H1 (cell line): ENCODE results near the gene KCTD11. TPM values are rescaled to one million over a fixed set of nuclear protein-coding genes. Genes with fewer than 3 reads are reported as not detected.

Source experiments
- CTCF ChIA-PET: fragments of 300-600 bp; sonication (Branson Sonifier 250); formaldehyde crosslinking; loops from one replicate; lab custom pipeline; 2021; ENCODE audit not compliant: partially characterized antibody; lab: Charles Lee
- POLR2A ChIA-PET: fragments of 300-600 bp; sonication (Branson Sonifier 250); formaldehyde crosslinking; loops from one replicate; lab custom pipeline; 2021; ENCODE audit warnings: inconsistent platforms; ENCODE audit not compliant: partially characterized antibody; lab: Charles Lee
- DNase-seq, 2 experiments: peaks; one replicate each; pipeline versions ENCODE4 v3.0.0 to v3.0.0-alpha.2; 2010 to 2022; ENCODE audit warnings: low spot score in 2 of 2, low read depth in 1 of 2, mixed read lengths in 1 of 2
- FAIRE-seq: peaks from 2 replicates; lab custom pipeline; 2011; peaks lifted over from hg19 to GRCh38; lab: Jason Lieb, UNC
- H2AFZ ChIP-seq: 2 replicates; pipeline ENCODE4 v1.8.1; 2012; ENCODE audit warnings: low read length, inconsistent platforms
- H2AK5ac ChIP-seq: 2 replicates; pipeline ENCODE4 v1.6.1; 2013; ENCODE audit warnings: low read depth, low read length
- H2BK120ac ChIP-seq: replicated peaks from 2 replicates; pipeline ENCODE3; 2013; ENCODE audit warnings: low read depth, low read length, inconsistent platforms
- H2BK12ac ChIP-seq: 2 replicates; pipeline ENCODE4 v1.6.1; 2013; ENCODE audit warnings: low read depth, low read length
- H2BK15ac ChIP-seq: 2 replicates; pipeline ENCODE4 v1.6.1; 2013; ENCODE audit warnings: low read length
- H2BK20ac ChIP-seq: 2 replicates; pipeline ENCODE4 v1.6.1; 2013; ENCODE audit warnings: low read length
- H2BK5ac ChIP-seq: 2 replicates; pipeline ENCODE4 v1.6.1; 2013; ENCODE audit warnings: low read depth, low read length
- H3K14ac ChIP-seq: 2 replicates; pipeline ENCODE4 v1.6.1; 2013; ENCODE audit warnings: inconsistent platforms; ENCODE audit not compliant: insufficient read length
- H3K18ac ChIP-seq: 2 replicates; pipeline ENCODE4 v1.6.1; 2013; ENCODE audit warnings: low read length; ENCODE audit errors: extremely low read depth
- H3K23ac ChIP-seq: 2 replicates; pipeline ENCODE4 v1.6.1; 2013; ENCODE audit warnings: inconsistent platforms; ENCODE audit not compliant: insufficient read length
- H3K23me2 ChIP-seq: 2 replicates; pipeline ENCODE4 v1.6.1; 2013; ENCODE audit warnings: low read depth, low read length
- H3K27ac ChIP-seq: 2 replicates; pipeline ENCODE4 v1.6.1; 2011; ENCODE audit warnings: low read depth, low read length, inconsistent platforms
- H3K27me3 ChIP-seq, 4 experiments: replicated peaks in 1 of 4; 1 replicate in 1 of 4; 2 replicates in 3 of 4; pipeline versions ENCODE4 v1.6.1 to v1.8.1; 2011 to 2013; ENCODE audit warnings: low read length in 3 of 4, mild to moderate bottlenecking in 3 of 4, inconsistent platforms in 2 of 4, mixed read lengths in 2 of 4, moderate library complexity in 1 of 4; ENCODE audit not compliant: control insufficient read depth in 3 of 4, insufficient read depth in 3 of 4; ENCODE audit errors: extremely low read depth in 1 of 4
- H3K36me3 ChIP-seq, 4 experiments: 2 replicates each; pipeline versions ENCODE4 v1.6.1 to v1.8.1; 2011 to 2013; ENCODE audit warnings: mild to moderate bottlenecking in 4 of 4, low read length in 3 of 4, moderate library complexity in 2 of 4, control low read depth in 1 of 4, inconsistent platforms in 1 of 4; ENCODE audit not compliant: insufficient read depth in 4 of 4, control insufficient read depth in 2 of 4
- H3K4ac ChIP-seq: replicated peaks from 2 replicates; pipeline ENCODE3; 2013; ENCODE audit warnings: low read length, low read depth, mixed read lengths, inconsistent platforms; ENCODE audit not compliant: insufficient read length
- H3K4me1 ChIP-seq, 4 experiments: replicated peaks in 1 of 4; 1 replicate in 1 of 4; 2 replicates in 3 of 4; pipeline versions ENCODE4 v1.6.1 to v1.8.1; 2011 to 2013; ENCODE audit warnings: low read length in 3 of 4, inconsistent platforms in 2 of 4, mixed read lengths in 1 of 4; ENCODE audit not compliant: insufficient read depth in 4 of 4, control insufficient read depth in 3 of 4
- H3K4me2 ChIP-seq, 2 experiments: 2 replicates each; pipeline versions ENCODE4 v1.6.1 to v1.8.1; 2011 to 2013; ENCODE audit warnings: low read depth in 2 of 2, low read length in 2 of 2, control low read depth in 1 of 2, inconsistent platforms in 1 of 2, mild to moderate bottlenecking in 1 of 2; ENCODE audit not compliant: insufficient read depth in 1 of 2
- H3K4me3 ChIP-seq, 4 experiments: fragments of 200-600, 300-600 bp in 1 of 4; sonication (generic), shearing (Covaris generic), sonication (Bioruptor Twin) in 1 of 4; 2 replicates each; pipeline versions ENCODE4 v1.5.1 to v1.8.1; 2011 to 2016; ENCODE audit warnings: low read length in 4 of 4, low read depth in 3 of 4, control low read depth in 2 of 4, inconsistent platforms in 2 of 4, mild to moderate bottlenecking in 2 of 4, mixed read lengths in 1 of 4, moderate library complexity in 1 of 4; ENCODE audit not compliant: insufficient read depth in 2 of 4; ENCODE audit errors: extremely low read depth in 1 of 4
- H3K56ac ChIP-seq: replicated peaks from 2 replicates; pipeline ENCODE3; 2013; ENCODE audit warnings: low read depth, mild to moderate bottlenecking, mixed read lengths, low read length, inconsistent platforms; ENCODE audit not compliant: insufficient read length
- H3K79me1 ChIP-seq: 2 replicates; pipeline ENCODE4 v1.6.1; 2013; ENCODE audit warnings: low read depth, low read length, control low read depth
- H3K79me2 ChIP-seq, 2 experiments: 2 replicates each; pipeline versions ENCODE4 v1.6.1 to v1.8.1; 2012 to 2013; ENCODE audit warnings: low read length in 2 of 2, mild to moderate bottlenecking in 2 of 2, inconsistent platforms in 1 of 2; ENCODE audit not compliant: insufficient read depth in 2 of 2, control insufficient read depth in 1 of 2
- H3K9ac ChIP-seq, 4 experiments: replicated peaks in 1 of 4; 1 replicate in 1 of 4; 2 replicates in 3 of 4; pipeline versions ENCODE4 v1.6.1 to v1.8.1; 2011 to 2013; ENCODE audit warnings: low read depth in 3 of 4, low read length in 3 of 4, control low read depth in 2 of 4, mild to moderate bottlenecking in 2 of 4, moderate library complexity in 2 of 4, inconsistent platforms in 1 of 4; ENCODE audit errors: extremely low read depth in 1 of 4
- H3K9me3 ChIP-seq, 2 experiments: 2 replicates each; pipeline versions ENCODE4 v1.6.1 to v1.8.1; 2012 to 2013; ENCODE audit warnings: mild to moderate bottlenecking in 2 of 2, moderate library complexity in 2 of 2, control low read depth in 1 of 2, inconsistent platforms in 1 of 2, low read depth in 1 of 2, low read length in 1 of 2, mixed read lengths in 1 of 2; ENCODE audit not compliant: insufficient read depth in 2 of 2
- H4K20me1 ChIP-seq, 2 experiments: replicated peaks in 1 of 2; 2 replicates each; pipeline versions ENCODE3 to v1.8.1; 2011 to 2013; ENCODE audit warnings: inconsistent platforms in 2 of 2, low read length in 2 of 2, mild to moderate bottlenecking in 1 of 2; ENCODE audit not compliant: insufficient read depth in 2 of 2, control insufficient read depth in 1 of 2
- H4K5ac ChIP-seq: 2 replicates; pipeline ENCODE4 v1.6.1; 2013; ENCODE audit warnings: low read length, low read depth, mixed read lengths, inconsistent platforms; ENCODE audit not compliant: insufficient read length
- H4K8ac ChIP-seq: 2 replicates; pipeline ENCODE4 v1.8.0; 2013; ENCODE audit warnings: mild to moderate bottlenecking, moderate library complexity, low read length, inconsistent platforms; ENCODE audit not compliant: insufficient read depth; ENCODE audit errors: extremely low read depth
- H4K91ac ChIP-seq: replicated peaks from 2 replicates; pipeline ENCODE3; 2013; ENCODE audit warnings: low read length, mixed read lengths, inconsistent platforms; ENCODE audit not compliant: insufficient read length
- CTCF ChIP-seq, 3 experiments: IDR thresholded peaks; 1 replicate in 2 of 3; 2 replicates in 1 of 3; pipeline versions ENCODE4 v1.5.1 to v1.6.1; 2011; ENCODE audit warnings: low read length in 3 of 3, mild to moderate bottlenecking in 3 of 3, inconsistent platforms in 2 of 3, low read depth in 1 of 3, moderate library complexity in 1 of 3; ENCODE audit not compliant: insufficient read depth in 1 of 3; ENCODE audit errors: control extremely low read depth in 1 of 3
- RAD21 ChIP-seq, 2 experiments: IDR thresholded peaks in 1 of 2; conservative IDR thresholded peaks in 1 of 2; 2 replicates each; pipeline ENCODE4 v1.6.1; 2011; ENCODE audit warnings: low read depth in 2 of 2, low read length in 2 of 2, improper control_type of control experiment in 1 of 2, inconsistent platforms in 1 of 2, mild to moderate bottlenecking in 1 of 2, moderate library complexity in 1 of 2
- YY1 ChIP-seq: IDR thresholded peaks from 2 replicates; pipeline ENCODE4 v1.6.1; 2011; ENCODE audit warnings: low read depth, mild to moderate bottlenecking, low read length
- WGBS, 2 experiments: shearing (Covaris generic) in 1 of 2; methylation state at CpG; one replicate each; pipeline versions ENCODE4 v1.1.6 to v1.1.7; 2013 to 2015; ENCODE audit warnings: low lambda C conversion rate in 2 of 2, mixed read lengths in 2 of 2, inconsistent platforms in 1 of 2, low coverage in 1 of 2, missing lambda C conversion rate in 1 of 2; ENCODE audit not compliant: insufficient replicate concordance in 2 of 2, insufficient coverage in 1 of 2, insufficient read length in 1 of 2; ENCODE audit errors: extremely low coverage in 1 of 2, missing lambda C conversion rate in 1 of 2; 5-methylcytosine and 5-hydroxymethylcytosine counted together
- polyA plus RNA-seq, 7 experiments: library from polyadenylated mRNA; depleted of rRNA in 3 of 7; stranded (reverse) in 5 of 7; unstranded in 2 of 7; fragments of >200 nt in 5 of 7; fragments of 200-250 nt in 2 of 7; gene quantifications; 1 replicate in 5 of 7; 2 replicates in 1 of 7; 4 replicates in 1 of 7; pipeline versions ENCODE4 v1.2.1 to v1.2.3, GENCODE V29; 2011 to 2013; ENCODE audit warnings: missing spikeins in 2 of 7, mixed read lengths in 2 of 7
- total RNA-seq: library from RNA; stranded (reverse); fragmentation: NEBNext Ultra II Directional; extraction: Animal tissue kit (Norgen Biotek cat#: 25700); gene quantifications from 2 replicates; pipeline ENCODE4 v1.2.1, GENCODE V29; 2021
- TF ChIP-seq, protein P1 (sequence below): IDR thresholded peaks from 2 replicates; pipeline ENCODE4 v1.6.1; 2012; ENCODE audit warnings: inconsistent platforms
- TF ChIP-seq, protein P2 (sequence below): IDR thresholded peaks from 2 replicates; pipeline ENCODE4 v1.6.1; 2012; ENCODE audit warnings: inconsistent platforms

Gene KCTD11
- total and polyA plus RNA-seq, 2 of the 8 experiments (the other 6 are each of a cell fraction or from before 2014, with no cell fraction given): 8.6 to 9.2 TPM

- Histone ChIP-seq H4K91ac (no peak overlapping the region), H3K14ac (no peak overlapping the region), H3K36me3 (no peaks in the 10 kb centered on the region; a peak in 1 of 8 replicates), H2BK20ac (no peak overlapping the region)
- TF ChIP-seq, protein P1, sequence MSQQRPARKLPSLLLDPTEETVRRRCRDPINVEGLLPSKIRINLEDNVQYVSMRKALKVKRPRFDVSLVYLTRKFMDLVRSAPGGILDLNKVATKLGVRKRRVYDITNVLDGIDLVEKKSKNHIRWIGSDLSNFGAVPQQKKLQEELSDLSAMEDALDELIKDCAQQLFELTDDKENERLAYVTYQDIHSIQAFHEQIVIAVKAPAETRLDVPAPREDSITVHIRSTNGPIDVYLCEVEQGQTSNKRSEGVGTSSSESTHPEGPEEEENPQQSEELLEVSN: no peak
- TF ChIP-seq CTCF (IDR thresholded peaks at IDR 0.05; ENCODE audit: control extremely low read depth in 1 of 3, insufficient read depth in 1 of 3, low read depth in 1 of 3, low read length in 3 of 3) (peak; percentile 22 to 38 (median 28)), RAD21 (IDR thresholded peaks at IDR 0.05 in 1 of 2, conservative IDR thresholded peaks at IDR 0.05 in 1 of 2; ENCODE audit: low read depth in 2 of 2, low read length in 2 of 2) (peak; percentile 13 to 55; a peak in 3 of 4 replicates), YY1 (no peak)
- TF ChIP-seq, protein P2, sequence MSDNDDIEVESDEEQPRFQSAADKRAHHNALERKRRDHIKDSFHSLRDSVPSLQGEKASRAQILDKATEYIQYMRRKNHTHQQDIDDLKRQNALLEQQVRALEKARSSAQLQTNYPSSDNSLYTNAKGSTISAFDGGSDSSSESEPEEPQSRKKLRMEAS: no peak
- TF ChIP-seq, all 59 proteins: peak for 2
- Histone ChIP-seq H3K23me2 (peaks cover 13% of the 10 kb centered on the region; the same call in 1 of the 2 replicates), H2BK120ac (no peak overlapping the region), H3K56ac (no peak overlapping the region), H2BK15ac (no peak overlapping the region), H3K4me2 (no peak overlapping the region), H4K20me1 (peaks cover 0 to 2% of the 10 kb centered on the region in 2 experiments), H3K4me1 (peaks cover 0 to 12% (median 8%) of the 10 kb centered on the region in 4 experiments; a peak in 6 of 7 replicates), H3K79me1 (no peaks in the 10 kb centered on the region), H3K4ac (no peak overlapping the region), H2BK12ac (no peak overlapping the region), H3K9ac (no peak overlapping the region), H4K8ac (no peak overlapping the region), H3K79me2 (no peaks in the 10 kb centered on the region), H3K9me3 (no peaks in the 10 kb centered on the region), H2AK5ac (no peak overlapping the region), H3K27me3 (no peaks in the 10 kb centered on the region), H3K4me3 (no peak overlapping the region), H3K23ac (no peak overlapping the region), H2BK5ac (no peak overlapping the region), H4K5ac (no peak overlapping the region), H3K27ac (no peak overlapping the region), H3K18ac (no peak overlapping the region), H2AFZ (no peak overlapping the region)
- FAIRE-seq (no peak), DNase-seq (no peak)
- 90% methylated on average over 17 of the region's 18 CpGs; no CpG with 5 or more reads in 1 of the 2 experiments for WGBS, 2 experiments
- ChIA-PET POLR2A (interaction anchor here (0.6 to 8.2 kb wide), 6 partner anchors 11 to 81 kb away, joined by 3 to 91 read pairs (median 6); partner anchors contain the start of genes ACAP1 and GPS2), CTCF (interaction anchor here (1.5 to 14.1 kb wide), 9 partner anchors 9 to 89 kb away, joined by 5 to 167 read pairs (median 15); partner anchors contain the start of genes ACAP1, NEURL4, SLC2A4 and TMEM95)
Observed at GRCh38 chr17:7346761-7347614, 5.0 kb upstream of the KCTD11 start.
